ENCODE data around the gene NUP210.

DNA sequence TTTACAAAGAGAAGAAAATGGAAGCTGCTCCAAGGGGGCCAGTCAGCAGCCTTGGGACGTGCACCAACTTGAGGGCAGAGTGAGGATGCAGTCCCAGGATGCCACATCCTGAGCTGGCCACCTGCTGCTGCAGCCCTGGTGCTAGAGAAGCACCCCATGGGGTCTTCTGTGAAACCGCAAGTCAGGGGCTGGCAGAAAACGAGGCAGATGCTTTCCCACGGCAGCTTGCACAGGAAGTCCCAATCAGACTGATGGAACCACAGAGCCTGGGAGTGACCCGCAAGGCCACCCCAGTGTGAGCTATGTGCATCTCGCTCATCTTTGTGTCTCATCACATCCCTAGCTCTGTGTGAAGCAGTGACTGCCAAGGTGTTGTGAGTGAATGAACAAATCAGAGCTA lies 76.5 kb downstream of the NUP210 start:
- TF ChIP-seq TCF12 (IDR thresholded peaks at IDR 0.05): no peak
- TF ChIP-seq, protein P1, sequence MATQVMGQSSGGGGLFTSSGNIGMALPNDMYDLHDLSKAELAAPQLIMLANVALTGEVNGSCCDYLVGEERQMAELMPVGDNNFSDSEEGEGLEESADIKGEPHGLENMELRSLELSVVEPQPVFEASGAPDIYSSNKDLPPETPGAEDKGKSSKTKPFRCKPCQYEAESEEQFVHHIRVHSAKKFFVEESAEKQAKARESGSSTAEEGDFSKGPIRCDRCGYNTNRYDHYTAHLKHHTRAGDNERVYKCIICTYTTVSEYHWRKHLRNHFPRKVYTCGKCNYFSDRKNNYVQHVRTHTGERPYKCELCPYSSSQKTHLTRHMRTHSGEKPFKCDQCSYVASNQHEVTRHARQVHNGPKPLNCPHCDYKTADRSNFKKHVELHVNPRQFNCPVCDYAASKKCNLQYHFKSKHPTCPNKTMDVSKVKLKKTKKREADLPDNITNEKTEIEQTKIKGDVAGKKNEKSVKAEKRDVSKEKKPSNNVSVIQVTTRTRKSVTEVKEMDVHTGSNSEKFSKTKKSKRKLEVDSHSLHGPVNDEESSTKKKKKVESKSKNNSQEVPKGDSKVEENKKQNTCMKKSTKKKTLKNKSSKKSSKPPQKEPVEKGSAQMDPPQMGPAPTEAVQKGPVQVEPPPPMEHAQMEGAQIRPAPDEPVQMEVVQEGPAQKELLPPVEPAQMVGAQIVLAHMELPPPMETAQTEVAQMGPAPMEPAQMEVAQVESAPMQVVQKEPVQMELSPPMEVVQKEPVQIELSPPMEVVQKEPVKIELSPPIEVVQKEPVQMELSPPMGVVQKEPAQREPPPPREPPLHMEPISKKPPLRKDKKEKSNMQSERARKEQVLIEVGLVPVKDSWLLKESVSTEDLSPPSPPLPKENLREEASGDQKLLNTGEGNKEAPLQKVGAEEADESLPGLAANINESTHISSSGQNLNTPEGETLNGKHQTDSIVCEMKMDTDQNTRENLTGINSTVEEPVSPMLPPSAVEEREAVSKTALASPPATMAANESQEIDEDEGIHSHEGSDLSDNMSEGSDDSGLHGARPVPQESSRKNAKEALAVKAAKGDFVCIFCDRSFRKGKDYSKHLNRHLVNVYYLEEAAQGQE (IDR thresholded peaks at IDR 0.05; ENCODE audit: low read depth, low read length): no peak
- TF ChIP-seq, protein P2, sequence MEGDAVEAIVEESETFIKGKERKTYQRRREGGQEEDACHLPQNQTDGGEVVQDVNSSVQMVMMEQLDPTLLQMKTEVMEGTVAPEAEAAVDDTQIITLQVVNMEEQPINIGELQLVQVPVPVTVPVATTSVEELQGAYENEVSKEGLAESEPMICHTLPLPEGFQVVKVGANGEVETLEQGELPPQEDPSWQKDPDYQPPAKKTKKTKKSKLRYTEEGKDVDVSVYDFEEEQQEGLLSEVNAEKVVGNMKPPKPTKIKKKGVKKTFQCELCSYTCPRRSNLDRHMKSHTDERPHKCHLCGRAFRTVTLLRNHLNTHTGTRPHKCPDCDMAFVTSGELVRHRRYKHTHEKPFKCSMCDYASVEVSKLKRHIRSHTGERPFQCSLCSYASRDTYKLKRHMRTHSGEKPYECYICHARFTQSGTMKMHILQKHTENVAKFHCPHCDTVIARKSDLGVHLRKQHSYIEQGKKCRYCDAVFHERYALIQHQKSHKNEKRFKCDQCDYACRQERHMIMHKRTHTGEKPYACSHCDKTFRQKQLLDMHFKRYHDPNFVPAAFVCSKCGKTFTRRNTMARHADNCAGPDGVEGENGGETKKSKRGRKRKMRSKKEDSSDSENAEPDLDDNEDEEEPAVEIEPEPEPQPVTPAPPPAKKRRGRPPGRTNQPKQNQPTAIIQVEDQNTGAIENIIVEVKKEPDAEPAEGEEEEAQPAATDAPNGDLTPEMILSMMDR (IDR thresholded peaks at IDR 0.05): no peak
- no peak for TF ChIP-seq CHD2 (IDR thresholded peaks at IDR 0.05; ENCODE audit: low read length, partially characterized antibody)
- TF ChIP-seq, protein P3, sequence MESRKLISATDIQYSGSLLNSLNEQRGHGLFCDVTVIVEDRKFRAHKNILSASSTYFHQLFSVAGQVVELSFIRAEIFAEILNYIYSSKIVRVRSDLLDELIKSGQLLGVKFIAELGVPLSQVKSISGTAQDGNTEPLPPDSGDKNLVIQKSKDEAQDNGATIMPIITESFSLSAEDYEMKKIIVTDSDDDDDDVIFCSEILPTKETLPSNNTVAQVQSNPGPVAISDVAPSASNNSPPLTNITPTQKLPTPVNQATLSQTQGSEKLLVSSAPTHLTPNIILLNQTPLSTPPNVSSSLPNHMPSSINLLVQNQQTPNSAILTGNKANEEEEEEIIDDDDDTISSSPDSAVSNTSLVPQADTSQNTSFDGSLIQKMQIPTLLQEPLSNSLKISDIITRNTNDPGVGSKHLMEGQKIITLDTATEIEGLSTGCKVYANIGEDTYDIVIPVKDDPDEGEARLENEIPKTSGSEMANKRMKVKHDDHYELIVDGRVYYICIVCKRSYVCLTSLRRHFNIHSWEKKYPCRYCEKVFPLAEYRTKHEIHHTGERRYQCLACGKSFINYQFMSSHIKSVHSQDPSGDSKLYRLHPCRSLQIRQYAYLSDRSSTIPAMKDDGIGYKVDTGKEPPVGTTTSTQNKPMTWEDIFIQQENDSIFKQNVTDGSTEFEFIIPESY (IDR thresholded peaks at IDR 0.05; ENCODE audit: borderline replicate concordance, low read depth): no peak
- TF ChIP-seq TAF1 (IDR thresholded peaks at IDR 0.05; ENCODE audit: borderline replicate concordance, low read depth, low read length): no peak
- no peak for TF ChIP-seq FOXM1 (IDR thresholded peaks at IDR 0.05; ENCODE audit: low read depth)
- TF ChIP-seq POLR2AphosphoS5 (IDR thresholded peaks at IDR 0.05; ENCODE audit: low read depth, low read length): no peak
- TF ChIP-seq YY1 (IDR thresholded peaks at IDR 0.05; ENCODE audit: low read depth): no peak
- no peak for TF ChIP-seq NFIC (IDR thresholded peaks at IDR 0.05; ENCODE audit: borderline replicate concordance)

Measured in SK-N-SH (cell line).